Neuron (in vitro differentiated cells): ENCODE results near the gene KIAA1549.

Source experiments
- H2AFZ ChIP-seq: one replicate; pipeline ENCODE4 v1.6.1; 2013; ENCODE audit warnings: low read depth, mild to moderate bottlenecking, inconsistent platforms, low read length, moderate library complexity
- H3K27me3 ChIP-seq: one replicate; pipeline ENCODE4 v1.6.1; 2013; ENCODE audit warnings: low read length; ENCODE audit not compliant: insufficient read depth
- H3K36me3 ChIP-seq: one replicate; pipeline ENCODE4 v1.6.1; 2013; ENCODE audit warnings: low read length; ENCODE audit not compliant: insufficient read depth
- H3K4me1 ChIP-seq: one replicate; pipeline ENCODE4 v1.6.1; 2013; ENCODE audit warnings: low read length; ENCODE audit not compliant: insufficient read depth
- H3K4me3 ChIP-seq: 2 replicates; pipeline ENCODE4 v1.5.1; 2013; ENCODE audit warnings: mild to moderate bottlenecking, low read length, moderate library complexity
- H3K9me3 ChIP-seq: one replicate; pipeline ENCODE4 v1.6.1; 2013; ENCODE audit warnings: low read length

The KIAA1549 gene

GRCh38 chr7:138889582-138890498 lies 91.3 kb downstream of the KIAA1549 start:
- no peaks in the 10 kb centered on the region for H3K9me3 ChIP-seq
- H2AFZ ChIP-seq = no peak overlapping the region
- H3K4me1 ChIP-seq = peaks cover 3% of the 10 kb centered on the region
- H3K36me3 ChIP-seq = peaks cover 55% of the 10 kb centered on the region
- no peak overlapping the region for H3K4me3 ChIP-seq
- no peaks in the 10 kb centered on the region for H3K27me3 ChIP-seq

- no peak overlapping the region for H2AFZ ChIP-seq
- H3K27me3 ChIP-seq = no peaks in the 10 kb centered on the region
- H3K36me3 ChIP-seq = peaks cover 43% of the 10 kb centered on the region
These were observed 93.1 kb downstream of the KIAA1549 start for GRCh38 chr7:138887872-138888656.

GRCh38 chr7:138887085-138887710 lies 94.0 kb downstream of the KIAA1549 start:
- H3K36me3 ChIP-seq = peaks cover 36% of the 10 kb centered on the region
- no peak overlapping the region for H3K4me3 ChIP-seq
- H2AFZ ChIP-seq = no peak overlapping the region
- no peaks in the 10 kb centered on the region for H3K27me3 ChIP-seq
- H3K4me1 ChIP-seq = peaks cover 3% of the 10 kb centered on the region
- H3K9me3 ChIP-seq = peaks cover 3% of the 10 kb centered on the region

More at GRCh38 chr7:138887872-138888656, 93.1 kb downstream of the KIAA1549 start:
- H3K4me1 ChIP-seq = peaks cover 3% of the 10 kb centered on the region
- H3K9me3 ChIP-seq = peaks cover 3% of the 10 kb centered on the region
- H3K4me3 ChIP-seq = no peak overlapping the region

GRCh38 chr7:138886501-138886917 lies 94.7 kb downstream of the KIAA1549 start:
- Histone ChIP-seq H3K36me3 (peaks cover 32% of the 10 kb centered on the region), H3K4me1 (peaks cover 3% of the 10 kb centered on the region), H3K27me3 (no peaks in the 10 kb centered on the region), H3K4me3 (no peak overlapping the region), H3K9me3 (peaks cover 3% of the 10 kb centered on the region), H2AFZ (no peak overlapping the region)

GRCh38 chr7:138885383-138886147 lies 95.6 kb downstream of the KIAA1549 start:
- Histone ChIP-seq H3K4me3 (no peak overlapping the region), H3K9me3 (peaks cover 3% of the 10 kb centered on the region), H3K27me3 (no peaks in the 10 kb centered on the region), H3K4me1 (peaks cover 3% of the 10 kb centered on the region), H3K36me3 (peaks cover 32% of the 10 kb centered on the region), H2AFZ (no peak overlapping the region)

GRCh38 chr7:138882249-138882648 lies 98.9 kb downstream of the KIAA1549 start:
- H3K36me3 ChIP-seq = peaks cover 51% of the 10 kb centered on the region

GRCh38 chr7:138881579-138882188 lies 99.5 kb downstream of the KIAA1549 start:
- Histone ChIP-seq H3K36me3 (peaks cover 55% of the 10 kb centered on the region), H3K9me3 (peaks cover 3% of the 10 kb centered on the region), H3K27me3 (no peaks in the 10 kb centered on the region), H2AFZ (no peak overlapping the region), H3K4me1 (no peaks in the 10 kb centered on the region), H3K4me3 (no peak overlapping the region)

More at GRCh38 chr7:138882249-138882648, 98.9 kb downstream of the KIAA1549 start:
- Histone ChIP-seq H2AFZ (no peak overlapping the region), H3K4me3 (no peak overlapping the region), H3K27me3 (no peaks in the 10 kb centered on the region), H3K4me1 (no peaks in the 10 kb centered on the region), H3K9me3 (peaks cover 3% of the 10 kb centered on the region)

GRCh38 chr7:138880881-138881578 lies 100.2 kb downstream of the KIAA1549 start:
- Histone ChIP-seq H3K9me3 (peaks cover 3% of the 10 kb centered on the region), H3K4me1 (no peaks in the 10 kb centered on the region), H3K4me3 (no peak overlapping the region), H2AFZ (no peak overlapping the region), H3K27me3 (no peaks in the 10 kb centered on the region), H3K36me3 (peaks cover 59% of the 10 kb centered on the region)

- Histone ChIP-seq H3K9me3 (peaks cover 3% of the 10 kb centered on the region), H3K27me3 (no peaks in the 10 kb centered on the region), H2AFZ (no peak overlapping the region), H3K36me3 (peaks cover 61% of the 10 kb centered on the region), H3K4me1 (no peaks in the 10 kb centered on the region), H3K4me3 (no peak overlapping the region)
These were observed 101.8 kb downstream of the KIAA1549 start for GRCh38 chr7:138879356-138879755.

- no peaks in the 10 kb centered on the region for H3K27me3 ChIP-seq
- no peak overlapping the region for H2AFZ ChIP-seq
- no peak overlapping the region for H3K4me3 ChIP-seq
- H3K4me1 ChIP-seq = no peaks in the 10 kb centered on the region
- H3K9me3 ChIP-seq = peaks cover 3% of the 10 kb centered on the region
- peaks cover 61% of the 10 kb centered on the region for H3K36me3 ChIP-seq
These were observed 102.3 kb downstream of the KIAA1549 start for GRCh38 chr7:138878856-138879255.

- no peaks in the 10 kb centered on the region for H3K4me1 ChIP-seq
- no peak overlapping the region for H2AFZ ChIP-seq
- no peaks in the 10 kb centered on the region for H3K9me3 ChIP-seq
- no peak overlapping the region for H3K4me3 ChIP-seq
- H3K27me3 ChIP-seq = no peaks in the 10 kb centered on the region
- peaks cover 61% of the 10 kb centered on the region for H3K36me3 ChIP-seq
These were observed 103.1 kb downstream of the KIAA1549 start for GRCh38 chr7:138878051-138878450.
